Stimulated activated CD8-positive, alpha-beta memory T cell treated with anti-CD3 and anti-CD28 coated beads, Interleukin-15, amount 100 ng/mL, for 24 hours (primary cell): ENCODE results near the gene ATP5MG.
"Not testable (repeated sequence)": the region's sequence is repeated elsewhere in the genome, so short reads cannot be mapped to it uniquely, and the experiment has no call there.

ENCODE experiments used
- DNase-seq: peaks from one replicate; pipeline ENCODE4 v3.0.0-alpha.2; 2020; ENCODE audit warnings: low read depth

ATP5MG gene

GRCh38 chr11:118410055-118410745, 8.8 kb downstream of the ATP5MG start:
- DNase-seq: no peak

- DNase-seq: no peak
Measured at GRCh38 chr11:118411530-118411929, 10.1 kb downstream of the ATP5MG start.

GRCh38 chr11:118412921-118413320, 11.5 kb downstream of the ATP5MG start:
- DNase-seq: no peak

- DNase-seq: no peak
Measured at GRCh38 chr11:118415062-118415738, 13.8 kb downstream of the ATP5MG start.

- DNase-seq: no peak
Measured at GRCh38 chr11:118415739-118416068, 14.3 kb downstream of the ATP5MG start.

GRCh38 chr11:118416900-118417299, 15.5 kb downstream of the ATP5MG start:
- DNase-seq: not testable (repeated sequence)

GRCh38 chr11:118417801-118418200, 16.4 kb downstream of the ATP5MG start:
- no peak for DNase-seq

- no peak for DNase-seq
Measured at GRCh38 chr11:118418766-118419165, 17.4 kb downstream of the ATP5MG start.

GRCh38 chr11:118427707-118428106, 26.3 kb downstream of the ATP5MG start:
- DNase-seq: no peak

GRCh38 chr11:118430956-118431355, 29.6 kb downstream of the ATP5MG start:
- DNase-seq: no peak

GRCh38 chr11:118434123-118434552, 32.7 kb downstream of the ATP5MG start:
- DNase-seq: no peak

- DNase-seq: no peak
Measured at GRCh38 chr11:118434553-118435289, 33.3 kb downstream of the ATP5MG start.

GRCh38 chr11:118435290-118435892, 34.0 kb downstream of the ATP5MG start:
- peak; percentile 40 for DNase-seq

GRCh38 chr11:118435893-118436624, 34.7 kb downstream of the ATP5MG start, which contains the start of gene KMT2A:
KMT2A (plus strand) TSS chr11:118436492; CDS start chr11:118436513, 21 bp downstream.
- DNase-seq: peak; percentile 91

GRCh38 chr11:118436639-118437207, 35.3 kb downstream of the ATP5MG start:
- DNase-seq: no peak

GRCh38 chr11:118437208-118438125, 36.1 kb downstream of the ATP5MG start:
- no peak for DNase-seq

GRCh38 chr11:118438314-118438931, 37.0 kb downstream of the ATP5MG start:
- no peak for DNase-seq

- no peak for DNase-seq
Measured at GRCh38 chr11:118439646-118440045, 38.2 kb downstream of the ATP5MG start.

GRCh38 chr11:118441770-118442275, 40.4 kb downstream of the ATP5MG start:
- no peak for DNase-seq

GRCh38 chr11:118442301-118442700, 40.9 kb downstream of the ATP5MG start:
- no peak for DNase-seq
